ENCODE data around the gene PMEPA1.

DNA sequence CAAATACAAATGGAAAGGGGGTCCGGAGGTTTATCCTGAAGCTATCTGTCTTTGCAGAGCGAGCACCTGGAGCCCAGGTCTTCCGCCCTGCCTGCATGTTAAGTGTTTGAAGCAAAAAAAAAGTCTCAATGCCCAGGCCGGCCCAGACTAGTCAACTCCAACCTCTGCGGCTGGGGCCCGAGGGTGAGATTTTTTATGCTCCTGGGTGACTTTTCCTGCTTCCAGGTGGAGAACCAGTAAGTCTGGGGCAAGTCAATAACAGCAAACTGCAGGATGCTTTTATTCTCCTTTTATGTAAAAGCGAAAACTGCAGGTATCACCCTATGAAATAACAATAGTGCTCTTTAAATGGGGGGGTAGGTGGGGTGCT lies 87.6 kb downstream of the PMEPA1 start:
- TF ChIP-seq, protein P1, sequence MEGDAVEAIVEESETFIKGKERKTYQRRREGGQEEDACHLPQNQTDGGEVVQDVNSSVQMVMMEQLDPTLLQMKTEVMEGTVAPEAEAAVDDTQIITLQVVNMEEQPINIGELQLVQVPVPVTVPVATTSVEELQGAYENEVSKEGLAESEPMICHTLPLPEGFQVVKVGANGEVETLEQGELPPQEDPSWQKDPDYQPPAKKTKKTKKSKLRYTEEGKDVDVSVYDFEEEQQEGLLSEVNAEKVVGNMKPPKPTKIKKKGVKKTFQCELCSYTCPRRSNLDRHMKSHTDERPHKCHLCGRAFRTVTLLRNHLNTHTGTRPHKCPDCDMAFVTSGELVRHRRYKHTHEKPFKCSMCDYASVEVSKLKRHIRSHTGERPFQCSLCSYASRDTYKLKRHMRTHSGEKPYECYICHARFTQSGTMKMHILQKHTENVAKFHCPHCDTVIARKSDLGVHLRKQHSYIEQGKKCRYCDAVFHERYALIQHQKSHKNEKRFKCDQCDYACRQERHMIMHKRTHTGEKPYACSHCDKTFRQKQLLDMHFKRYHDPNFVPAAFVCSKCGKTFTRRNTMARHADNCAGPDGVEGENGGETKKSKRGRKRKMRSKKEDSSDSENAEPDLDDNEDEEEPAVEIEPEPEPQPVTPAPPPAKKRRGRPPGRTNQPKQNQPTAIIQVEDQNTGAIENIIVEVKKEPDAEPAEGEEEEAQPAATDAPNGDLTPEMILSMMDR (IDR thresholded peaks at IDR 0.05; ENCODE audit: insufficient read depth, low read depth, low read length): no peak
- TF ChIP-seq EZH2 (IDR thresholded peaks at IDR 0.05; ENCODE audit: insufficient read depth, low read length): no peak
